Ishikawa (cell line): ENCODE results near the gene MS4A5.

Experiments used
- CEBPB ChIP-seq: IDR thresholded peaks from 2 replicates; pipeline ENCODE4 v1.6.1; 2012
- REST ChIP-seq: IDR thresholded peaks from 2 replicates; pipeline ENCODE4 v1.6.1; 2012; ENCODE audit warnings: low read depth, mild to moderate bottlenecking
- TAF1 ChIP-seq: IDR thresholded peaks from 2 replicates; pipeline ENCODE4 v1.6.1; 2012; ENCODE audit warnings: low read depth, mild to moderate bottlenecking
- TCF12 ChIP-seq: IDR thresholded peaks from 2 replicates; pipeline ENCODE4 v1.6.1; 2012; ENCODE audit warnings: low read depth
- YY1 ChIP-seq: IDR thresholded peaks from 2 replicates; pipeline ENCODE4 v1.6.1; 2012; ENCODE audit warnings: low read depth

GRCh38 chr11:60389279-60389910 is 40.0 kb upstream of the MS4A5 start:
- TF ChIP-seq CEBPB (no peak), TAF1 (no peak), TCF12 (no peak), YY1 (no peak), REST (peak; percentile 28; the same call in 1 of the 2 replicates)
